ENCODE measurements around the gene KIF6.
A peak's percentile ranks its signal among the peaks of the same experiment; 100 is the strongest.

Gene KIF6

GRCh38 chr6:39471954-39472659, 253.1 kb downstream of the KIF6 start:
- Histone ChIP-seq H3K4me1 (peaks cover 21% of the 10 kb centered on the region), H3K9ac (no peak overlapping the region), H3K4me3 (no peak overlapping the region), H3K9me3 (no peaks in the 10 kb centered on the region), H3K4me2 (peak overlapping the region; percentile 38), H3K27me3 (no peaks in the 10 kb centered on the region), H4K20me1 (no peaks in the 10 kb centered on the region), H3K27ac (peak overlapping the region; percentile 28; the same call in 1 of the 2 replicates), H3K36me3 (no peaks in the 10 kb centered on the region)
- TF ChIP-seq Cebpa-rat (IDR thresholded peaks at IDR 0.05) = no peak

- H3K36me3 ChIP-seq = no peaks in the 10 kb centered on the region
- no peak overlapping the region for H3K4me3 ChIP-seq
- H3K9ac ChIP-seq = no peak overlapping the region
- H3K4me2 ChIP-seq = no peak overlapping the region
- no peak for TF ChIP-seq Cebpa-rat (IDR thresholded peaks at IDR 0.05)
- H3K9me3 ChIP-seq = no peaks in the 10 kb centered on the region
- no peak overlapping the region for H3K27ac ChIP-seq
- H4K20me1 ChIP-seq = no peaks in the 10 kb centered on the region
- no peaks in the 10 kb centered on the region for H3K27me3 ChIP-seq
- H3K4me1 ChIP-seq = peaks cover 21% of the 10 kb centered on the region
Observed at GRCh38 chr6:39470506-39470905, 254.7 kb downstream of the KIF6 start.

DNA sequence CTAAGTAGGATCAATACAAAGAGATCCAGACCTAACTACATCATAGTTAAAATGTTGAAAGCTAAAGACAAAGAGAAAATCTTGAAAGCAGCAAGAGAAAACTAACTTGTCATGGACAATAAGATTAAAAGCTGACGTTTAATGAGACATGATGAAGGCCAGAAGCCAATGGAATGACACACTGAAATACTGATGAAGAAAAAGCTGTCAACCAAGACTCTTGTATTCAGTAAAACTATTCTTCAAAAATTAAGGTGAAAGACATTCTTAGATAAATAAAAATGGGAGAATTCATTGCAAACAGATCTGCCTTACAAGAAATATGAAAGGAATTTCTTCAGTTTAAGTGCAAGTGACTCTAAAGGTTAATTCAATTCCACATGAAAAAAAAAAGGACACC, 256.8 kb downstream of the KIF6 start:
- no peak overlapping the region for H3K4me3 ChIP-seq
- peaks cover 13% of the 10 kb centered on the region for H3K4me1 ChIP-seq
- H3K9ac ChIP-seq = no peak overlapping the region
- no peaks in the 10 kb centered on the region for H3K9me3 ChIP-seq
- no peak for TF ChIP-seq Cebpa-rat (IDR thresholded peaks at IDR 0.05)
- no peak overlapping the region for H3K4me2 ChIP-seq
- no peaks in the 10 kb centered on the region for H3K27me3 ChIP-seq
- no peaks in the 10 kb centered on the region for H3K36me3 ChIP-seq
- H3K27ac ChIP-seq = no peak overlapping the region
- H4K20me1 ChIP-seq = no peaks in the 10 kb centered on the region

GRCh38 chr6:39466631-39467030, 258.6 kb downstream of the KIF6 start:
- H3K27me3 ChIP-seq = no peaks in the 10 kb centered on the region
- no peak overlapping the region for H3K27ac ChIP-seq
- H3K36me3 ChIP-seq = no peaks in the 10 kb centered on the region
- no peak for TF ChIP-seq Cebpa-rat (IDR thresholded peaks at IDR 0.05)
- no peaks in the 10 kb centered on the region for H3K4me1 ChIP-seq
- no peak overlapping the region for H3K4me3 ChIP-seq
- H4K20me1 ChIP-seq = no peaks in the 10 kb centered on the region
- H3K4me2 ChIP-seq = no peak overlapping the region
- H3K9me3 ChIP-seq = no peaks in the 10 kb centered on the region
- no peak overlapping the region for H3K9ac ChIP-seq

GRCh38 chr6:39465539-39465938, 259.7 kb downstream of the KIF6 start:
- Histone ChIP-seq H3K36me3 (no peaks in the 10 kb centered on the region), H3K4me1 (no peaks in the 10 kb centered on the region), H3K9me3 (no peaks in the 10 kb centered on the region), H3K4me3 (no peak overlapping the region), H3K4me2 (no peak overlapping the region), H3K9ac (no peak overlapping the region), H3K27me3 (no peaks in the 10 kb centered on the region), H4K20me1 (no peaks in the 10 kb centered on the region), H3K27ac (no peak overlapping the region)
- TF ChIP-seq Cebpa-rat (IDR thresholded peaks at IDR 0.05) = no peak

GRCh38 chr6:39464067-39464466, 261.1 kb downstream of the KIF6 start:
- H3K4me3 ChIP-seq = no peak overlapping the region
- no peak overlapping the region for H3K9ac ChIP-seq
- H3K4me2 ChIP-seq = no peak overlapping the region
- H3K4me1 ChIP-seq = no peaks in the 10 kb centered on the region
- H3K9me3 ChIP-seq = no peaks in the 10 kb centered on the region
- no peaks in the 10 kb centered on the region for H3K27me3 ChIP-seq
- H4K20me1 ChIP-seq = no peaks in the 10 kb centered on the region
- no peaks in the 10 kb centered on the region for H3K36me3 ChIP-seq
- H3K27ac ChIP-seq = no peak overlapping the region
- TF ChIP-seq Cebpa-rat (IDR thresholded peaks at IDR 0.05) = no peak

DNA sequence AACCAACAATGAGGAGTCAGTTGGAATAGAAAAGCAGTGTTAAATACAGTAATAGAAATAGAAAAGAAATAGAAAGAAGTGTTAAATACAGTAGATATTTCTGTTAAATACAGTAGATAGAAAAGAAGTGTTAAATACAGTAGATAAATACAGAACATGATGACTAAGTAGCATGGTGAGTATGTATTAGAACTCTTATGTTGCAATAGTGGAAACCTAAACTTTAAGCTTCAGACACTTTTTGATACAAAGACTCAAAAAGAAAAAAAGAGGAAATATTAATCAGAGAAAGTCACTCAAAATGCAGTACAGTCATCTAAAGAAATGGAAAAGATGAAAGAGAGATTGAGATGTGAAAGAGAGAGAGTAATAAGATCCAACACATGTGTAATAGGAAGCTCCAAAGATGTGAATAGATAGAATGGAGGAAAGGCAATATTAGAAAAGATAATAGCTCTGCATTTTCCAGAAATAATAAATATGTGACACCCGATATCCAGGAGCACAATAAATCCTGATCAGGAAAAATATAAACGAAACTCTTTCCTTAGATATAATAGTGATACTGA, 271.2 kb downstream of the KIF6 start:
- H3K9ac ChIP-seq = no peak overlapping the region

DNA sequence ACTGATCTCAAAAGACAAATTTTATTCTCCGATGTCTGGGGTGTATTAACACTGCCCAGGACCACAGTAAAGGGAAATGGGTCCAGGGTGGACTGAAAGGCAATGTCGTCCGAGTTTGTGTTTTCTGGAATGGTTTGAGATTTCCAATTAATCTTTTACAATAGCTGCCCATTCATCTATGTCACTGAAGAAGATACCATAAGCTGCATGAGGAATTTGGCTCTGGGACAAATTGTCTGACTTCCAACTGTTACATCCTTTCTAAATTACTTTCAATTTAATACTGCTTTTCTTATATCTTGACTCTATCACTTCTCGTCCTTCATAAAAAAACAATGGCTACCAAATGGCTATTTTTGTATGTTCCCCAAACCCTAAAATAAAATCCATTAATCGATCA, 272.0 kb downstream of the KIF6 start:
- no peak for TF ChIP-seq Cebpa-rat (IDR thresholded peaks at IDR 0.05)
- Histone ChIP-seq H3K4me3 (no peak overlapping the region), H3K27ac (no peak overlapping the region), H4K20me1 (no peaks in the 10 kb centered on the region), H3K9ac (no peak overlapping the region), H3K27me3 (no peaks in the 10 kb centered on the region), H3K4me2 (no peak overlapping the region), H3K4me1 (no peaks in the 10 kb centered on the region), H3K36me3 (no peaks in the 10 kb centered on the region), H3K9me3 (no peaks in the 10 kb centered on the region)

More for the DNA sequence above, 271.2 kb downstream of the KIF6 start:
- Histone ChIP-seq H3K9me3 (no peaks in the 10 kb centered on the region), H3K4me1 (no peaks in the 10 kb centered on the region), H3K36me3 (no peaks in the 10 kb centered on the region), H3K27me3 (no peaks in the 10 kb centered on the region), H3K4me3 (no peak overlapping the region), H3K27ac (no peak overlapping the region), H3K4me2 (no peak overlapping the region), H4K20me1 (no peaks in the 10 kb centered on the region)
- TF ChIP-seq Cebpa-rat (IDR thresholded peaks at IDR 0.05) = no peak

GRCh38 chr6:39452306-39453145, 272.7 kb downstream of the KIF6 start:
- Histone ChIP-seq H3K4me1 (no peaks in the 10 kb centered on the region), H3K4me3 (no peak overlapping the region), H3K4me2 (no peak overlapping the region), H3K9ac (no peak overlapping the region), H3K27ac (no peak overlapping the region), H3K27me3 (no peaks in the 10 kb centered on the region), H3K9me3 (no peaks in the 10 kb centered on the region), H4K20me1 (no peaks in the 10 kb centered on the region), H3K36me3 (no peaks in the 10 kb centered on the region)
- TF ChIP-seq Cebpa-rat (IDR thresholded peaks at IDR 0.05) = no peak

DNA sequence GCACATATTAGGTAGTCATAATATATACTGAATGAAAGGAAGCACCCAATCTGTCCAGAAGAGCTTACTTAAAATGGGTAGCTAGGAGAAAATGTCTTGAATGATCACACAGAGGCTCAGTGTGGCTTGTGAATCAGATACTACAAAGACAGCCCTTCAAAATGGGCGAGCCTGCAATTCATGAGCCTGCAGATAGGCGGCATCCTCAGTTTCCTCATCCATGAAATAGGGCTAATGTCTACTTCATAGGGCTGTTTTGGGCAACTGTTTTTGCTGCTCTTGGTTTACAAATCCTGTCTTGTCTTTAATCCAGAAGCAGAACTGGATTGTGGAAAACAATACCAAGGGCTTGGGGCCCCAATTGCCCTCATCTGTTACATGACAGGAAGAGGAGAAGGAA, 273.4 kb downstream of the KIF6 start:
- no peak overlapping the region for H3K4me2 ChIP-seq
- no peaks in the 10 kb centered on the region for H4K20me1 ChIP-seq
- H3K36me3 ChIP-seq = no peaks in the 10 kb centered on the region
- TF ChIP-seq Cebpa-rat (IDR thresholded peaks at IDR 0.05) = no peak
- H3K4me1 ChIP-seq = no peaks in the 10 kb centered on the region
- H3K9me3 ChIP-seq = no peaks in the 10 kb centered on the region
- H3K4me3 ChIP-seq = no peak overlapping the region
- no peaks in the 10 kb centered on the region for H3K27me3 ChIP-seq
- no peak overlapping the region for H3K27ac ChIP-seq
- no peak overlapping the region for H3K9ac ChIP-seq
